PC-3 (cell line): ENCODE results near the gene ADI1. TPM values are rescaled to one million over a fixed set of nuclear protein-coding genes. Genes with fewer than 3 reads are reported as not detected.

ENCODE experiments used
- ATAC-seq: fragments of 200-7000 bp; cut with Tn5 transposase; 2 replicates; pipeline ENCODE4 v1.9.1; 2020; ENCODE audit warnings: mild to moderate bottlenecking, moderate library complexity
- BruUV-seq: library from RNA; stranded (reverse); fragments of 400-500 nt; replicated peaks from 2 replicates; lab custom pipeline; 2021; lab: Mats Ljungman, UMichigan
- CTCF ChIA-PET: fragments of 300-600 bp; sonication (Branson Sonifier 250); formaldehyde crosslinking; loops from one replicate; lab custom pipeline; 2022; ENCODE audit warnings: antibody characterized with exemption; lab: Charles Lee
- POLR2A ChIA-PET: fragments of 300-600 bp; sonication (Branson Sonifier 250); formaldehyde crosslinking; loops from one replicate; lab custom pipeline; 2022; ENCODE audit warnings: antibody characterized with exemption; ENCODE audit not compliant: unreplicated experiment; lab: Charles Lee
- DNase-seq: peaks from one replicate; pipeline ENCODE4 v3.0.0-alpha.2; 2015
- H2AFZ ChIP-seq: fragments of 300-600 bp; sonication (generic); 2 replicates; pipeline ENCODE4 v1.6.0; 2016; ENCODE audit warnings: antibody characterized with exemption, low read length
- H3F3A ChIP-seq: fragments of 300-600 bp; sonication (generic); one replicate; pipeline ENCODE4 v1.6.0; 2017; ENCODE audit warnings: antibody characterized with exemption, low read length, control low read depth, mild to moderate bottlenecking; ENCODE audit not compliant: unreplicated experiment
- H3K27ac ChIP-seq: fragments of 300-600 bp; sonication (generic); 2 replicates; pipeline ENCODE4 v1.5.1; 2016; ENCODE audit warnings: mild to moderate bottlenecking, low read length
- H3K27me3 ChIP-seq: fragments of 300-600 bp; sonication (generic); 2 replicates; pipeline ENCODE4 v1.6.1; 2016; ENCODE audit warnings: low read length, mixed read lengths
- H3K36me3 ChIP-seq: fragments of 300-600 bp; sonication (generic); 2 replicates; pipeline ENCODE4 v1.6.1; 2016; ENCODE audit warnings: low read depth, mixed run types, low read length, mixed read lengths
- H3K4me1 ChIP-seq: fragments of 300-600 bp; sonication (generic); 2 replicates; pipeline ENCODE4 v1.5.1; 2016; ENCODE audit warnings: low read length; ENCODE audit not compliant: insufficient read depth
- H3K4me2 ChIP-seq: fragments of 300-600 bp; sonication (generic); 2 replicates; pipeline ENCODE4 v1.6.0; 2016; ENCODE audit warnings: low read length
- H3K4me3 ChIP-seq: fragments of 300-600 bp; sonication (generic); 2 replicates; pipeline ENCODE4 v1.5.1; 2016; ENCODE audit warnings: mild to moderate bottlenecking, low read length, mixed read lengths
- H3K79me2 ChIP-seq: fragments of 300-600 bp; sonication (generic); 2 replicates; pipeline ENCODE4 v1.6.1; 2017; ENCODE audit warnings: low read length, mixed read lengths
- H3K9ac ChIP-seq: fragments of 300-600 bp; sonication (generic); 2 replicates; pipeline ENCODE4 v1.6.0; 2016; ENCODE audit warnings: mild to moderate bottlenecking, low read length
- H3K9me2 ChIP-seq: fragments of 300-600 bp; sonication (generic); replicated peaks from 2 replicates; pipeline ENCODE4 v1.6.1; 2016; ENCODE audit warnings: mixed run types, low read length, mixed read lengths
- H3K9me3 ChIP-seq: fragments of 300-600 bp; sonication (generic); 2 replicates; pipeline ENCODE4 v1.6.1; 2016; ENCODE audit warnings: low read length, mixed read lengths
- H4K20me1 ChIP-seq: fragments of 300-600 bp; sonication (generic); 2 replicates; pipeline ENCODE4 v1.6.1; 2016; ENCODE audit warnings: low read length, mixed read lengths
- CTCF ChIP-seq: fragments of 300-600 bp; sonication (generic); conservative IDR thresholded peaks from 2 replicates; pipeline ENCODE4 v1.5.1; 2017; ENCODE audit warnings: antibody characterized with exemption, low read depth, mild to moderate bottlenecking, low read length
- EZH2 ChIP-seq: fragments of 300-600 bp; sonication (generic); IDR thresholded peaks from one replicate; pipeline ENCODE4 v1.6.1; 2017; ENCODE audit warnings: antibody characterized with exemption, mild to moderate bottlenecking, low read length; ENCODE audit not compliant: unreplicated experiment
- EZH2phosphoT487 ChIP-seq: fragments of 300-600 bp; sonication (generic); IDR thresholded peaks from 2 replicates; pipeline ENCODE4 v1.6.1; 2018; ENCODE audit warnings: mild to moderate bottlenecking, antibody characterized with exemption, low read length, borderline replicate concordance
- intact Hi-C: fragments of 100-400 bp; cut with micrococcal nuclease; formaldehyde crosslinking; loops from 2 replicates; pipeline ENCODE4 v1.9.0; 2023
- total RNA-seq: library from RNA; depleted of rRNA; stranded (reverse); fragments of >200 nt; gene quantifications from 2 replicates; pipeline ENCODE4 v1.2.3, GENCODE V29; 2014

The ADI1 gene
- total RNA-seq, 1 experiment from 2014 or later = 97.8 TPM

- Histone ChIP-seq H3K9me3 (no peaks in the 10 kb centered on the region), H3K4me2 (no peak overlapping the region), H3K9me2 (no peaks in the 10 kb centered on the region), H3K36me3 (peaks cover 83% of the 10 kb centered on the region), H4K20me1 (no peaks in the 10 kb centered on the region), H3F3A (no peaks in the 10 kb centered on the region), H3K79me2 (peaks cover 17% of the 10 kb centered on the region; the same call in 1 of the 2 replicates), H3K4me1 (peaks cover 11% of the 10 kb centered on the region), H3K27me3 (no peaks in the 10 kb centered on the region), H3K9ac (no peak overlapping the region), H2AFZ (no peak overlapping the region), H3K27ac (no peak overlapping the region), H3K4me3 (no peak overlapping the region)
- DNase-seq = no peak
- no TSS peak for BruUV-seq
- ATAC-seq = no peak
- intact Hi-C loops = no loop called here
- ChIA-PET CTCF (interaction anchor here (0.5 kb wide), 1 partner anchor 33 kb away, joined by 3 read pairs; no protein-coding TSS in a partner anchor), POLR2A (no interaction called here)
- no peak for TF ChIP-seq EZH2phosphoT487
- no peak for TF ChIP-seq CTCF
- no peak for TF ChIP-seq EZH2
Measured at GRCh38 chr2:3545788-3546478, 26.6 kb upstream of the ADI1 start.

GRCh38 chr2:3543023-3543683 lies 23.8 kb upstream of the ADI1 start:
- no peaks in the 10 kb centered on the region for H3K27me3 ChIP-seq
- no TSS peak for BruUV-seq
- no peaks in the 10 kb centered on the region for H3F3A ChIP-seq
- H2AFZ ChIP-seq = no peak overlapping the region
- DNase-seq (no peak), ATAC-seq (no peak)
- CTCF ChIA-PET = no interaction called here
- intact Hi-C loops = no loop called here
- no peak for TF ChIP-seq EZH2phosphoT487
- no peak for TF ChIP-seq CTCF
- TF ChIP-seq EZH2 = no peak
- H3K4me3 ChIP-seq = no peak overlapping the region
- H3K9me2 ChIP-seq = no peaks in the 10 kb centered on the region
- no peak overlapping the region for H3K27ac ChIP-seq
- peaks cover 5% of the 10 kb centered on the region for H3K4me1 ChIP-seq
- H4K20me1 ChIP-seq = no peaks in the 10 kb centered on the region
- POLR2A ChIA-PET = no interaction called here
- peaks cover 17% of the 10 kb centered on the region; the same call in 1 of the 2 replicates for H3K79me2 ChIP-seq
- H3K9me3 ChIP-seq = no peaks in the 10 kb centered on the region
- no peak overlapping the region for H3K4me2 ChIP-seq
- peaks cover 63% of the 10 kb centered on the region for H3K36me3 ChIP-seq
- H3K9ac ChIP-seq = no peak overlapping the region

- Histone ChIP-seq H3K36me3 (peaks cover 55% of the 10 kb centered on the region), H3K4me3 (no peak overlapping the region), H3K9me3 (no peaks in the 10 kb centered on the region), H3K9me2 (no peaks in the 10 kb centered on the region), H3K4me1 (peaks cover 2% of the 10 kb centered on the region), H3K9ac (no peak overlapping the region), H3K4me2 (no peak overlapping the region), H3F3A (no peaks in the 10 kb centered on the region), H3K27me3 (no peaks in the 10 kb centered on the region), H3K27ac (no peak overlapping the region), H3K79me2 (peaks cover 17% of the 10 kb centered on the region; the same call in 1 of the 2 replicates), H2AFZ (no peak overlapping the region), H4K20me1 (no peaks in the 10 kb centered on the region)
- ATAC-seq (no peak), DNase-seq (no peak)
- intact Hi-C loops = no loop called here
- CTCF ChIA-PET = no interaction called here
- no peak for TF ChIP-seq EZH2phosphoT487
- TF ChIP-seq EZH2 = no peak
- no peak for TF ChIP-seq CTCF
- no TSS peak for BruUV-seq
- POLR2A ChIA-PET = no interaction called here
Measured at GRCh38 chr2:3542107-3542506, 22.8 kb upstream of the ADI1 start.
